ENCODE measurements around the gene ALG2. TPM values are rescaled to one million over a fixed set of nuclear protein-coding genes. Genes with fewer than 3 reads are reported as not detected.

The ALG2 gene
- total RNA-seq, 4 donors from 2014 or later: 7.9 to 38.4 (median 22.3) TPM

DNA sequence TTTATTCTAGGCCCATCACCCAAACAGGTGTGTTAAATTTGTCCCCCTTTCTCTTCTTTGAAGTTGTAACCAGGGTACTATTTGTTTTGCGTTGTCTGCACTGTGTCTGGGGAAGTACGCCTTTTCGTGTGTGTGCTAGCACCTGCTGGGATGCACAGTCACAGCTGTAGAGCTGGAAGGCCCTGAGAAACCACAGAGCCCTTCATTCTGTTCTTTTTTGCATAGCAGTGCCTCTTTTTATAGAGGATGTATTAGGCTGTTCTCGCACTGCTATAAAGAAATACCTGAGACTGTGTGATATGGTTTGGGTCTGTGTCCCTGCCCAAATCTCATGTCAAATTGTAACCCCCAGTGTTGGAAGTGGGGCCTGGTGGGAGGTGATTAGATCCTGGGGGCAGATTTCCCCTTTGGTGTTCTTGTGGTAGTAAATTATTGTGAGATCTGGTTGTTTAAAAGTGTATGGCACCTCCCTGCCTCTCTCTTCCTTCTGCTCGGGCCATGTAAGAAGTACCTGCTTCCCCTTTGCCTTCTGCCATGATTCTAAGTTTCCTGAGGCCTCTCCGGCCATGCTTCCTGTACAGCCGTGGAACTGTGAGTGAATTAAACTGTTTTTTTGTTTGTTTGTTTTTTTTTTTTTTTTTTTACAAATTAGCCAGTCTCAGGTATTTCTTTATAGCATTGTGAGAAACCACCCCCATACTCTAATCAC is 14.3 kb upstream of the ALG2 start:
- H3K36me3 ChIP-seq: peaks cover 0 to 16% (median 3%) of the 10 kb centered on the region in 4 donors
- no peak overlapping the region for H3K4me3 ChIP-seq
- no peaks in the 10 kb centered on the region for H3K4me1 ChIP-seq
- no peaks in the 10 kb centered on the region for H3K27me3 ChIP-seq
- in situ Hi-C loops (cut with MboI; ENCODE audit: low pct_ligation_motif_present in 1 of 4, low pct_unique_long_range_greater_than_20kb in 1 of 4, low sequenced_read_pairs in 3 of 4) (no loop called here), intact Hi-C loops (cut with DNase I; ENCODE audit: low total_unique reads) (no loop called here)
- peak; percentile 34 for DNase-seq
- H3K9me3 ChIP-seq: no peaks in the 10 kb centered on the region
- 55 to 69% methylated on average over 3 to 7 of the region's 7 CpGs for WGBS, 2 donors (ENCODE audit: low coverage in 1 of 2)
- TF ChIP-seq POLR2A (IDR thresholded peaks at IDR 0.05): no peak
- TF ChIP-seq POLR2AphosphoS5 (IDR thresholded peaks at IDR 0.05): peak in 2 of 3 donors; percentile 14 to 21
- no peak for TF ChIP-seq EP300 (IDR thresholded peaks at IDR 0.05; ENCODE audit: low read depth)
- TF ChIP-seq, protein P1, sequence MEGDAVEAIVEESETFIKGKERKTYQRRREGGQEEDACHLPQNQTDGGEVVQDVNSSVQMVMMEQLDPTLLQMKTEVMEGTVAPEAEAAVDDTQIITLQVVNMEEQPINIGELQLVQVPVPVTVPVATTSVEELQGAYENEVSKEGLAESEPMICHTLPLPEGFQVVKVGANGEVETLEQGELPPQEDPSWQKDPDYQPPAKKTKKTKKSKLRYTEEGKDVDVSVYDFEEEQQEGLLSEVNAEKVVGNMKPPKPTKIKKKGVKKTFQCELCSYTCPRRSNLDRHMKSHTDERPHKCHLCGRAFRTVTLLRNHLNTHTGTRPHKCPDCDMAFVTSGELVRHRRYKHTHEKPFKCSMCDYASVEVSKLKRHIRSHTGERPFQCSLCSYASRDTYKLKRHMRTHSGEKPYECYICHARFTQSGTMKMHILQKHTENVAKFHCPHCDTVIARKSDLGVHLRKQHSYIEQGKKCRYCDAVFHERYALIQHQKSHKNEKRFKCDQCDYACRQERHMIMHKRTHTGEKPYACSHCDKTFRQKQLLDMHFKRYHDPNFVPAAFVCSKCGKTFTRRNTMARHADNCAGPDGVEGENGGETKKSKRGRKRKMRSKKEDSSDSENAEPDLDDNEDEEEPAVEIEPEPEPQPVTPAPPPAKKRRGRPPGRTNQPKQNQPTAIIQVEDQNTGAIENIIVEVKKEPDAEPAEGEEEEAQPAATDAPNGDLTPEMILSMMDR (IDR thresholded peaks at IDR 0.05): no peak
- H3K27ac ChIP-seq: peak overlapping the region in 3 of 4 donors; percentile 22 to 30 (median 22)

DNA sequence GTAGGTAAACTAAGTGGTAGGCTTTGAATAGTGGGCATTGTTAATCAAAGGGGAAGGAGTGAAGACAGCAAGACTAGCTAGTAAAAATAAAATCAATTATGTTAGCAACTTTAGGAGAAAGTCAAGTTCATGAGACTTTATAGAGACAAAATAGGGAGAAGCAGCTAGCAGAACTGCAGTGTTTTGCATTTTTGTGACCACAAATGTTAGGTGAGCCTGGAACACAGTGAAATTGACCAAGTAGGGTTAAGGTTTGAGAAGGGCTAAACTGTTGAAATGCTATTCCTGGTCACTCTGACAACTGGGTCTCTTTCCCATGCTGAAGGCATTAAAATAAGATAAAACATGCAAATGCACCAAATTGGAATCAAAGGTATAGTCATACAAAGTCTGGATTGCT is 13.3 kb upstream of the ALG2 start:
- Histone ChIP-seq H3K36me3 (peaks cover 0 to 19% (median 6%) of the 10 kb centered on the region in 4 donors), H3K9me3 (no peaks in the 10 kb centered on the region), H3K27me3 (no peaks in the 10 kb centered on the region), H3K4me3 (no peak overlapping the region), H3K27ac (peak overlapping the region in 1 of 4 donors; percentile 35), H3K4me1 (no peaks in the 10 kb centered on the region)
- in situ Hi-C loops (cut with MboI; ENCODE audit: low pct_ligation_motif_present in 1 of 4, low pct_unique_long_range_greater_than_20kb in 1 of 4, low sequenced_read_pairs in 3 of 4) (no loop called here), intact Hi-C loops (cut with DNase I; ENCODE audit: low total_unique reads) (no loop called here)
- TF ChIP-seq EP300 (IDR thresholded peaks at IDR 0.05; ENCODE audit: low read depth): no peak
- no peak for TF ChIP-seq POLR2A (IDR thresholded peaks at IDR 0.05)
- no peak for TF ChIP-seq POLR2AphosphoS5 (IDR thresholded peaks at IDR 0.05)
- TF ChIP-seq, protein P1 (IDR thresholded peaks at IDR 0.05): no peak
- DNase-seq: no peak

DNA sequence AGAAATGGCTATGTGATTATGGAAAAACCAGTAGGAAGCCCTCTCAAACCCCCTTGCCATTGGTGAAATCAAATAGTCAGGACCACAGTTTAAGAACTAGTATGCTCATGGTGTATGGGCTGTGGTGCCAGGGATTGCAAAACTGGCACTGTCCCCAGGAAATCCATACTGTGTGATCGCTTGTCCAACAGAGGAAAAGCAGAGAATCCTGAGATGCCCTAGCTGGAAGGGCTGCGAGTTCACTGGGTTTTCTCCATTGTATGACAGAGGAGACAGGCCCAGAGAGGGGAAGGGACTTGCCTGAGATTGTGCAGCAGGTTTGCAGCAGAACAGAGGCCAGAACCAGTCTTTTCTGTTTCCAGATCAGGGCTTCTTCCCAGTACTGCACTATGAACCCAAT is 12.9 kb upstream of the ALG2 start:
- Histone ChIP-seq H3K36me3 (peaks cover 0 to 22% (median 9%) of the 10 kb centered on the region in 4 donors), H3K4me3 (no peak overlapping the region), H3K9me3 (no peaks in the 10 kb centered on the region), H3K4me1 (no peaks in the 10 kb centered on the region), H3K27ac (peak overlapping the region in 1 of 4 donors; percentile 35), H3K27me3 (no peaks in the 10 kb centered on the region)
- TF ChIP-seq EP300 (IDR thresholded peaks at IDR 0.05; ENCODE audit: low read depth) (no peak), POLR2AphosphoS5 (IDR thresholded peaks at IDR 0.05) (peak in 2 of 3 donors; percentile 65 to 72)
- WGBS, 2 donors (ENCODE audit: low coverage in 1 of 2): 85% methylated on average over 2 of the region's 2 CpGs; no CpG with 5 or more reads in 1 of the 2 donors
- in situ Hi-C loops (cut with MboI; ENCODE audit: low pct_ligation_motif_present in 1 of 4, low pct_unique_long_range_greater_than_20kb in 1 of 4, low sequenced_read_pairs in 3 of 4) (no loop called here), intact Hi-C loops (cut with DNase I; ENCODE audit: low total_unique reads) (no loop called here)
- DNase-seq: no peak

DNA sequence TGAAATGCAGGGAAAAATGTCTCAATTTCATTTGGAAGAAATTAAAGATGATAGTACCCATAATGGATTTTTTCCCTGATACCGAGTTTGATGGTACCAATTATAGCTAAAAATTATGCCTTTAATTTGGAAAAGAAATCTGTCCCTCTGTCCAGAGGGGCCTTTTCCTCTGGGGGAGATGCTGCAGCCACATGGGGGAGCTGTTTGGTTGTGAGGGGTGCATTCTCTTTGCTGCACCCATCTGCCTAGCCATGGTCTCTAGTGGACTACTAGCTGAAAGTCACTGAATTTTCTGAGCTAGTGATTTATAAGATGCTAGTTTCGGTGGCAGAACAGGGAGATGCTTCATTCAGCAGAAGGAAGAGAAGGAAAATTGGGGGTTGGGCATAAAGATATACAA is 10.0 kb upstream of the ALG2 start:
- Histone ChIP-seq H3K4me1 (no peaks in the 10 kb centered on the region), H3K27me3 (no peaks in the 10 kb centered on the region), H3K9me3 (no peaks in the 10 kb centered on the region), H3K36me3 (peaks cover 0 to 40% (median 15%) of the 10 kb centered on the region in 4 donors), H3K4me3 (no peak overlapping the region), H3K27ac (no peak overlapping the region)
- intact Hi-C loops (cut with DNase I; ENCODE audit: low total_unique reads) (no loop called here), in situ Hi-C loops (cut with MboI; ENCODE audit: low pct_ligation_motif_present in 1 of 4, low pct_unique_long_range_greater_than_20kb in 1 of 4, low sequenced_read_pairs in 3 of 4) (no loop called here)
- TF ChIP-seq EP300 (IDR thresholded peaks at IDR 0.05; ENCODE audit: low read depth): no peak
- TF ChIP-seq, protein P1 (IDR thresholded peaks at IDR 0.05): peak in 3 of 5 experiments; percentile 21 to 27 (median 25)
- 58 to 95% methylated on average over 2 of the region's 2 CpGs for WGBS, 2 donors (ENCODE audit: low coverage in 1 of 2)
- no peak for DNase-seq
